ENCODE measurements around the gene COL4A5. TPM values are rescaled to one million over a fixed set of nuclear protein-coding genes. Genes with fewer than 3 reads are reported as not detected.

Gene COL4A5
- total and polyA plus RNA-seq, 10 donors, result 2.1 to 19.6 (median 8.4) TPM

DNA sequence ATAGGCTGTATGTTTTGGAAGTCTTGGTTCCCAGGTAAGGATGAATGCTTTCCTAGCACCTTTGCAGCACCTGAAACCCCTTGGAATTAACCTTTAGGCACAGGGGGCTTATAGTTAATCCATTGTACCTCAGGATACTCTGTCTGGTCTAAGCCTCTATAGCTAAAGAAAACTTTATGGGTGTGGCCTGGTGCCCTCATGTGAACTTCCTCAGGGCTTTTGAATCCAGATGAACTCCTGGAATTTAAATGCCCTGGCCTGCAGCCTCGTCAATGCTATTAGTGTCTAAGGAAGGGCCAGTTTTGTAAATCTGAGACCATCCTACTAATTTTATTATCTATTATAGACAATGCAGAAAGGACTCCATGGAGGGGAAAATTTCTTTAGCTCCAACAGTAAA lies 262.9 kb downstream of the COL4A5 start:
- no peak for DNase-seq
- no peak overlapping the region for H3K4me3 ChIP-seq
- intact Hi-C loops (cut with DNase I; ENCODE audit: low total_unique reads), result no loop called here
- WGBS, 5 donors, result 19 to 57% (median 35%) methylated on average over 1 of the region's 1 CpG
- no peaks in the 10 kb centered on the region for H3K4me1 ChIP-seq
- H3K9me3 ChIP-seq, result no peaks in the 10 kb centered on the region
- H3K27me3 ChIP-seq (replicated peaks in 1 of 7), result no peaks in the 10 kb centered on the region
- H3K36me3 ChIP-seq, result no peaks in the 10 kb centered on the region
- TF ChIP-seq POLR2A (IDR thresholded peaks at IDR 0.05) (no peak), POLR2AphosphoS5 (IDR thresholded peaks at IDR 0.05) (no peak)
- TF ChIP-seq, protein P1, sequence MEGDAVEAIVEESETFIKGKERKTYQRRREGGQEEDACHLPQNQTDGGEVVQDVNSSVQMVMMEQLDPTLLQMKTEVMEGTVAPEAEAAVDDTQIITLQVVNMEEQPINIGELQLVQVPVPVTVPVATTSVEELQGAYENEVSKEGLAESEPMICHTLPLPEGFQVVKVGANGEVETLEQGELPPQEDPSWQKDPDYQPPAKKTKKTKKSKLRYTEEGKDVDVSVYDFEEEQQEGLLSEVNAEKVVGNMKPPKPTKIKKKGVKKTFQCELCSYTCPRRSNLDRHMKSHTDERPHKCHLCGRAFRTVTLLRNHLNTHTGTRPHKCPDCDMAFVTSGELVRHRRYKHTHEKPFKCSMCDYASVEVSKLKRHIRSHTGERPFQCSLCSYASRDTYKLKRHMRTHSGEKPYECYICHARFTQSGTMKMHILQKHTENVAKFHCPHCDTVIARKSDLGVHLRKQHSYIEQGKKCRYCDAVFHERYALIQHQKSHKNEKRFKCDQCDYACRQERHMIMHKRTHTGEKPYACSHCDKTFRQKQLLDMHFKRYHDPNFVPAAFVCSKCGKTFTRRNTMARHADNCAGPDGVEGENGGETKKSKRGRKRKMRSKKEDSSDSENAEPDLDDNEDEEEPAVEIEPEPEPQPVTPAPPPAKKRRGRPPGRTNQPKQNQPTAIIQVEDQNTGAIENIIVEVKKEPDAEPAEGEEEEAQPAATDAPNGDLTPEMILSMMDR (IDR thresholded peaks at IDR 0.05 in 8 of 11, conservative IDR thresholded peaks at IDR 0.05 in 3 of 11), result no peak
- no peak overlapping the region for H3K27ac ChIP-seq

DNA sequence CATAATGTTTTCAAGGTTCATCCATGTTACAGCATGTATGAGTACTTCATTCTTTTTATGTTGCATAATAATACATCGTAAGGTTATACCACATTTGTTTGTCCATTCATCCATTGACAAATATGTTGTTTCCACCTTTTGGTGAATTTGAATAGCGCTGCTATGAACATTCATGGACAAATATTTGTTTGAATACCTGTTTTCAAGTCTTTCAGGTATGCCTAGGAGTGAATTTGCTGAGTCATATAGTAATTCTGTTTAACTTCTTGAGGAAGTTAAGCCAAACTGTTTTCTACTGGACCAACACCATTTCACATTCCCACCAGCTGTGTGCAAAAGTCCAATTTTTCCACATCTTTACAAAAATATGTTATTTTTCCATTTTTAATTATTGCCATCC lies 265.2 kb downstream of the COL4A5 start:
- no peak for DNase-seq
- Histone ChIP-seq H3K27ac (no peak overlapping the region), H3K4me3 (no peak overlapping the region), H3K27me3 (replicated peaks in 1 of 7) (no peaks in the 10 kb centered on the region), H3K9me3 (no peaks in the 10 kb centered on the region), H3K36me3 (no peaks in the 10 kb centered on the region), H3K4me1 (no peaks in the 10 kb centered on the region)
- TF ChIP-seq POLR2A (IDR thresholded peaks at IDR 0.05), result no peak
- intact Hi-C loops (cut with DNase I; ENCODE audit: low total_unique reads), result no loop called here
- WGBS, 5 donors, result 66 to 96% (median 82%) methylated on average over 2 of the region's 2 CpGs

DNA sequence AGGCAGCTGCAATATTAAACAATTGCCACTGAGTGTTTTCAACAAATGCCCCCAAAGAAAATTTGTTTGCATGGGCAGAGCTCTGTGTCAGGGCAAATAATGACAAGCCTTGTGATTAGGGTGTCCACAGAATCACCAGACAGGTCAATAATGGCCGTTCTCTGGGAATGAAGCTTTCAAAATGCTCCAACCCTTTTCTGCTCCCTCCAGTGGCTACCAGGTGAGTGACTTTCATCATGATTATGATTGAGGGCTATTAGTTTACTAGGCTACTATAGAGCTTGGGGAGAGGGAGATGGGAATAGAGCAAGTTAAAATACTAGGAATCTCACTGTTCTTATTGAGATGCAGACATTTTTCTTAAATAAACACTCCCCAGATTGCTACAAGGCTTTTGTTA lies 273.2 kb downstream of the COL4A5 start:
- DNase-seq, result no peak
- no peak for TF ChIP-seq POLR2AphosphoS5 (IDR thresholded peaks at IDR 0.05)
- no peak for TF ChIP-seq POLR2A (IDR thresholded peaks at IDR 0.05)
- Histone ChIP-seq H3K4me1 (no peaks in the 10 kb centered on the region), H3K27ac (no peak overlapping the region), H3K27me3 (replicated peaks in 1 of 7) (peaks cover 0 to 8% (median 0%) of the 10 kb centered on the region in 7 donors), H3K36me3 (no peaks in the 10 kb centered on the region), H3K9me3 (peaks cover 0 to 23% (median 5%) of the 10 kb centered on the region in 8 donors), H3K4me3 (no peak overlapping the region)
- intact Hi-C loops (cut with DNase I; ENCODE audit: low total_unique reads), result no loop called here
- WGBS, 5 donors, result 50 to 95% (median 60%) methylated on average over 1 of the region's 1 CpG

DNA sequence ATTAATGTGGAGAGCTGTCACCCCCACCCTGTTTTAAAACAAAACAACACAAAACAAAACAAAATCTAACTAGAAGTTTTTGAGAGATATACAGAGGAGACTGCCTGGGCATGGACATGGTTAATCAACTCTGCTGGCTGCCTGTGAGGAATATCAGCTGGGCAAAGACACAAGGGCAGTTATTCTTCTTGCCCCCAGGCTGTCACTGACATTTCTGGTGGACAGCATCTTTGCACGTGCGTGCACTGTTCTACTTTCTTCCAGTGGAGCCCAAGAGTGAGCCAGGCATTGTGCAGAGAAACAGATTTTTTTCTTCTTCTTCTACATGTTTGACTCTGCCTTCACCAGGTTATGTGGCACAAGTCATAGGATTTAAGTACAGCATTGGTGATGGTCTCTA lies 282.9 kb downstream of the COL4A5 start:
- no peak overlapping the region for H3K27ac ChIP-seq
- no peaks in the 10 kb centered on the region for H3K4me1 ChIP-seq
- TF ChIP-seq POLR2A (IDR thresholded peaks at IDR 0.05) (no peak), POLR2AphosphoS5 (IDR thresholded peaks at IDR 0.05) (no peak)
- TF ChIP-seq, protein P1 (IDR thresholded peaks at IDR 0.05 in 8 of 11, conservative IDR thresholded peaks at IDR 0.05 in 3 of 11), result no peak
- intact Hi-C loops (cut with DNase I; ENCODE audit: low total_unique reads), result no loop called here
- 57 to 90% (median 77%) methylated on average over 2 of the region's 2 CpGs for WGBS, 5 donors
- no peaks in the 10 kb centered on the region for H3K36me3 ChIP-seq
- peaks cover 0 to 14% (median 0%) of the 10 kb centered on the region in 7 donors for H3K27me3 ChIP-seq (replicated peaks in 1 of 7)
- DNase-seq, result no peak
- H3K4me3 ChIP-seq, result no peak overlapping the region
- H3K9me3 ChIP-seq, result no peaks in the 10 kb centered on the region

DNA sequence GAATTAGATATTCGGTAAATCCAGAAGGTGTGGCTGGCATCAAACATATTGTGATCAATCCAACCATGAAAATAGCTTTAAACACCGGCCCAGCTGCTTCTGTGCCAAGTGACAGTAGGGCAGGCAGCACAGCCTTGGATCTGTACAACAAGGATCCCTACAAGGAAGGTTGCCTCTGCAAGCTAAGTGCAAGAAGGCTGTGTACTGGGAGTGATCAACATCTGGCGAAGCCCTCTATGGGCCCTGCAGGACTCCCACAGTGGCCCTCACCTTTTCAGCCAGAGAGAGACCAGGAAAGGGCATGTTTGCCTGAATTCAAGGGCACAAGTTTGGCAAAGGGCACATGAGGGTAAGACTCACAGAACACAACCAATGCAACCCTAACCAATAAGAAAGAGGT lies 287.1 kb downstream of the COL4A5 start:
- Histone ChIP-seq H3K4me1 (no peaks in the 10 kb centered on the region), H3K36me3 (no peaks in the 10 kb centered on the region), H3K4me3 (no peak overlapping the region), H3K27me3 (replicated peaks in 1 of 7) (peaks cover 0 to 13% (median 3%) of the 10 kb centered on the region in 7 donors), H3K9me3 (no peaks in the 10 kb centered on the region), H3K27ac (no peak overlapping the region)
- TF ChIP-seq POLR2A (IDR thresholded peaks at IDR 0.05) (no peak), POLR2AphosphoS5 (IDR thresholded peaks at IDR 0.05) (no peak)
- TF ChIP-seq, protein P1 (IDR thresholded peaks at IDR 0.05 in 8 of 11, conservative IDR thresholded peaks at IDR 0.05 in 3 of 11), result no peak
- intact Hi-C loops (cut with DNase I; ENCODE audit: low total_unique reads), result no loop called here
- DNase-seq, result no peak
- WGBS, 5 donors, result 64 to 92% (median 75%) methylated on average over 2 to 3 of the region's 3 CpGs
